HG03520 (cell line): ENCODE results near the gene PARP8.
A peak's percentile ranks its signal among the peaks of the same experiment; 100 is the strongest.
"Not testable (repeated sequence)": the region's sequence is repeated elsewhere in the genome, so short reads cannot be mapped to it uniquely, and the experiment has no call there.

Source experiments
- ATAC-seq: cut with Tn5 transposase; IDR thresholded peaks from one replicate; pipeline ENCODE4 v1.9.1; 2021; ENCODE audit warnings: mild to moderate bottlenecking, moderate library complexity; ENCODE audit not compliant: unreplicated experiment

PARP8 gene

DNA sequence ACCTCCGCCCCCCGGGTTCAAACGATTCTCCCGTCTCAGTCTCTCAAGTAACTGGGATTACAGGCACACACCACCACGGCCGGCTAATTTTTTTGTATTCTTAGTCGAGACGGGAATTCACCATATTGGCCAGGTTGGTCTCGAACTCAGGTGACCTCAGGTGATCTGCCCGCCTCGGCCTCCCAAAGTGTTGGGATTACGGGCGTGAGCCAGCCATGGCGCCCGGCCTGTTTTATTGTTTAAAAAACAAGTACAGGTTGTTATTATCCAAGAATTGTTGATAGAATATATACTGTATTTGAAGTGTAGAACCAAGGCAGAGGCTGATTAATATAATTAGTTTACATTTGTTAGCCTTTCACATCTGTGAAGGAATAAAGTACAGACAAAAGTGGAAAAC is 8.9 kb downstream of the PARP8 start:
- no peak for ATAC-seq

- ATAC-seq: not testable (repeated sequence)
Observed at GRCh38 chr5:50679554-50679953, 13.1 kb downstream of the PARP8 start.

DNA sequence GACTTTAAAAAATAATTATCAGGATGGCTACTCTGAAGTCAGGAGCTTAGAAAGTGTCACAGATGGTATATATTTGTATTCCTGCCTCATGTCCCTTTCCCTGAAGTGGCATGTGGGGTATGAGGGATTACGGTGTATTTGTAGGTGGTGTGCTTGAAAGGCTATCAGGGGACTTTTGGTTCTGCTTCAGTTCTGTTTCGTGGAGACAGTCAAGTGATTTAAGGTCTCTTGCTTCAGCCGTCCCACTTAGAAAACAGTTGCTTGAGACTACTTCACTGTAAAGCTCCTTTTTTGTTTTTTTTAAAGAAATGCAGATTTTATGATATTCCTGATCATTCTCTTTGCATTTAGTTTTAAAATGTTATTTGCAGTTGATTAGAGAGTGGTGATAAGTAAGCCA is 18.3 kb downstream of the PARP8 start:
- no peak for ATAC-seq

DNA sequence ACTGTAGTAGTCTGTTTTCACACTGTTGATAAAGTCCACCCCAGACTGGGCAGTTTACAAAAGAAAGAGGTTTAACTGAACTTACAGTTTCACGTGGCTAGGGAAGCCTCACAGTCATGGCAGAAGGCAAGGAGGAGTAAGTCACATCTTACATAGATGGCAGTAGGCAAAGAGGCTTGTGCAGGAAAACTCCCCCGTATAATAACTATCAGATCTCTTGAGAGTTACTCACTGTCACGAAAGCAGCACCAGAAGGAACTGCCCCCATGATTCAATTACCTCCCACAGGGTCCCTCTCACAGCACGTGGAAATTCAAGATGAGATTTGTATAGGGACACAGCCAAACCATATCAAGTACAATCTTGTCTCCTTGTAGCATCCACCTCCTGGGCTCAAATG is 21.1 kb downstream of the PARP8 start:
- no peak for ATAC-seq

GRCh38 chr5:50691399-50692016 is 25.1 kb downstream of the PARP8 start:
- ATAC-seq: no peak

GRCh38 chr5:50694027-50694590 is 27.7 kb downstream of the PARP8 start:
- ATAC-seq: no peak

DNA sequence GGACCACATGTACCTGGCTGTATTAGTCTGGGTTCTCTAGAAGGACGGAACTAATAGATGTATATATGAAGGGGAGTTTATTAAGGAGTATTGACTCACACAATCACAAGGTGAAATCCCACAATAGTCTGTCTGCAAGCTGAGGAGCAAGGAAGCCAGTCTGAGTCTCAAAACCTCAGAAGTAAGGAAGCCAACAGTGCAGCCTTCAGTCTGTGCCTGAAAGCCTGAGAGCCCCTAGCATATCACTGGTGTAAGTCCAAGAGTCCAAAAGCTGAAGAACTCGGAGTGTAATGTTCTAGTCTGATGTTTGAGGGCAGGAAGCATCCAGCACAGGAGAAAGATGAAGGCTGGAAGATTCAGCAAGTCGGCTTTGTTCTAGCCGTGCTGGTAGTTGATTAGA is 28.2 kb downstream of the PARP8 start:
- not testable (repeated sequence) for ATAC-seq

DNA sequence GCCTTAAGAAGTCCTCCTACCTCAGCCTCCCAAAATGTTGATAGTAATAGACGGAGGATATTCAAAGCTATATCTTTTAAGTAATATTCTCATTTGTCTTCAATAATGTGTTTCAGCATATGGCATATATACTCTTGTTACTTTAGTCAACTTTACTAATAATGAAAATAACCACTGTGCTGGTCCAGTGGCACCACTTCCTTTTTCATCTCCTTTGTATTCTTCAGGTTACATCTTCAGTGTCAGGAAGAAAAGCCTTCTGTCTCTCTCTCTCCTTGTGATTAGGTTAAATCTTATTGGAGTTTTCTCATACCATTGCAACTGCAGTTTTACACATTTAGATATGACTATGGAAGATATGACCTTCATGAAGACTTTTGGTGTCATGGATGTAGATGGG is 31.3 kb downstream of the PARP8 start:
- peak; percentile 60 for ATAC-seq

GRCh38 chr5:50699737-50700136 is 33.3 kb downstream of the PARP8 start:
- ATAC-seq: no peak

- ATAC-seq: no peak
Observed at GRCh38 chr5:50700706-50701105, 34.3 kb downstream of the PARP8 start.

DNA sequence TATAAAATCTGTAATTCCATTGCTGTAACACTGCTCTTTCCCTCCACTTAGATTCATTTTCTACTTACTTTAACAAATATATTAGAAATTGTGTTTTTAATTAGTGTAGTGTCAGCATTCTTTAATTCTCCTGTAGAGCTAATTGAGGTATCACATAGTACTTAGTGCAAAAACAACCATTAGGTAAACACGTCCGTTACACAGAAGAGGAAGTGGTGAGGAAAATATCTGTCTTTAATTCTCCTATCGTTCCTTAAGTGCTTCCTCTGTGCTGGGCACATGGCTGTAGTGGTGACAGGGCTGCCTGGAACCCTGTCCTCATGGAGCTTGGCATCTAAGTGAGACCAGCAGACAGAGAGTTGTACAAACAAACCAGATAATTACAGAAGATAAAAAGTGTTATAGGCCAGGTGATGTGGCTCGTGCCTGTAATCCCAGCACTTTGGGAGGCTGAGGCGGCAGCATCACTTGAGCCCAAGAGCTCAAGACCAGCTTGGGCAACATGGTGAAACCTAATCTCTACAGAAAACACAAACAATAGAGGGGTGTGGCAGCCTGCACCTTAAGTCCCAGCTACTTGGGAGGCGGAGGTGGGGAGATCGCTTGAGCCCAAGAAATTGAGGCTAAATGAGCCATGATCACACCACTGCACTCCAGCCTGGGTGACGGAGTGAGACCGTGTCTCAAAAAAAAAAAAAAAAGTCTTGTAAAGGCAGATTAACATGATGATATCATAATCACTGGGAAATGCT is 36.4 kb downstream of the PARP8 start:
- no peak for ATAC-seq

DNA sequence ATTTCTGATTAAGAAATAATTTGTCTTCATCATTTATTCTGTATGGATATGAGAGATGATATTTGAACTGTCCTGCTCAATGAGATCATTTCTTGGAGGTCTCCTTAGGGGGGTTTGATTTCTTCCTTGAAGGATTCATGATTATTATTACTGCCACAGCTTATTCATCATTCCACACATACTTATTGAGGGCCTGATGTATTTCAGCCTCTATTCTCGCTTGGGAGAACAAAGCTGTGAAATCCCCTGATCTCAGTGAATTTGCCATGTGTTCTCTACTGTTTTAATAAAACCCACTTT is 36.9 kb downstream of the PARP8 start:
- no peak for ATAC-seq

DNA sequence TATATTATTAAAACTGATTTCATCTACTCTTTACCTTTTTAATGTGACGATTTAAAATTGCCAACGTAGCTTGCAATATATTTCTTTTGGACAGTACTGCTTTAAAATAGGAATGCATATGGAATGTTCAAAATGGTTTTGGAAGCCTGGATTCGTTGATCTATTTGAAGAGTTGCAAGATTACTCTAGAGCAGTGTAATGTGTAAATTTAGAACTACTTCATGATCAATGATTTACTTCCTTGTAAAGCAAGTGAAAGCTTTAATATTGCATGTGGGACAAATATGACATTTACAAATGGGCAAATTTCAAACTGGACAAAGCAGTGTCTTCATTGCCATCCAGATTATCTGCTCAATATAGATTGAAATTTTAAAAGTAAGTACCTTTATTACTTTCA is 38.3 kb downstream of the PARP8 start:
- ATAC-seq: no peak

DNA sequence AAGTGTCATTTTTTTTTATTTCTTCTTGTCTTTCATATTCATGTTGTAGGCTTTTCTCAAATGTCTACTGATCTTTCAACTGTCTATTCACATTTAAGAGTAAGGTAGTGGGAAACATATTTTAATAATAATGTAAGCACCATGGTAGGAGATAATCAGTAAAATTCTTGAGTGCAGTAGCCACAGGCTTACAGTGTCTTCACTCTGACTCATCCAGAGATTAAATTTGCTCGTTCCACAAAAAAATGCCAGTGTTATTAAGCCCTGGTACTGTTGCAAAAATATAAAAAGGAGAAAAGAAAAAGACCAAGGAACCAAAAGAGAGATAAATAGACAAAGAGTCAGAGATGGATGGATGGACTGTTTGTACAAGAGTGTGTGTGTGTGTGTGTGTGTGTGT is 43.0 kb downstream of the PARP8 start:
- no peak for ATAC-seq

DNA sequence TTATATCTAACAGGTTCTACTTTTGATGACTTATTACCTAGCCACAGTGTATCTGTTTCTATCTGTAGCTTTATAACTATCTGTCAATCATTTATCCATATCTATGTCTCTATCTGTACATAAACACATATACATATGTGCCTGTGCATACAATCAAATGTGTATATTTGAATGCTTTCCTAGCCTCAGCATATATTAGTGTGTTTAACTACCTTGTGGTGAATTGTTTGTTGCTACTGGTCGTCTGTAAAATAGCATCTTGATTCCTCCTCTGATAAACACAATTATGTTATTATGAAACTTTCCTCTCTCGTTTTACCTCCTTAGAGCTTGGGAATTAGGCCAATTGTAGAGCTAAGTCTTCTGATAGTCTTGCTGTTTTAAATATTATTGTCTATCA is 44.4 kb downstream of the PARP8 start:
- peak; percentile 23 for ATAC-seq

DNA sequence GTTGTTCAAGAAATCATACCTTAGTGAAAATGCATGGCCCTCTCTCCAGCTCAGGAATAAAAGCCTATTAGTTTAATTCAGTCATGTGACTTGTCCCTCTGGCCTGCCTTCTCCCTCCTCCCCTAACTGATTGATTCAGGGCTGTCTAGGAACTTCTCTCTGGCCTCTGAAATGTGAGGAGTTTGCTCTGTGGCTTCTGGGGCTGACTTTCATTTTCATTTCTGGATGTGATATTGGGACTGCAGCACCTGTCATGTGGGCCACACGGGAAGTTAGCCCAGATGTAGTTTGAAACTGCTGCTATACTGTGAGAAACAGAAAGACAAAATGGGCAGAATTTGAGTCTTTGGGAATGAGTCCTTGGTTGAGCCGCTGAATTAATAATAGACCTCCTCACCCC is 44.8 kb downstream of the PARP8 start:
- peak; percentile 94 for ATAC-seq

GRCh38 chr5:50712479-50712878 is 46.0 kb downstream of the PARP8 start:
- no peak for ATAC-seq

DNA sequence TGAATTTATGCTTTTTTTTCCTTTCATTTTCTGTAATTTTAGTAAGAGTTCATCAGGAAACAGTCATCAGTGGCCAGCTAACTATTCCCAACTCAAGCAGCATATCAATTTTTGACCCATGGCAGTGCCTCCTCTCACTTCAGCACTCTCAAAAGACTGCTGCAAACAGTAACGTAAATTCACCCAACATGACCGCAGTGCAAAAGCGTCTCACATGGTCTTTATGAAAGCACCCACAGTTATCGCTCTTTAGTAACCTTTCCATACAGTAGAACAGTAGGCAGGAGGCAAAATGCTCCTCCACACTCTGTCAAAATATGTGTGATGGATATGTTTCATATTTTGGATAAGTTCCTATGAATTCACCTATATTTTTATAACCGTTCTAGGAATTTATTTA is 48.6 kb downstream of the PARP8 start:
- no peak for ATAC-seq

GRCh38 chr5:50716134-50716533 is 49.7 kb downstream of the PARP8 start:
- ATAC-seq: no peak

DNA sequence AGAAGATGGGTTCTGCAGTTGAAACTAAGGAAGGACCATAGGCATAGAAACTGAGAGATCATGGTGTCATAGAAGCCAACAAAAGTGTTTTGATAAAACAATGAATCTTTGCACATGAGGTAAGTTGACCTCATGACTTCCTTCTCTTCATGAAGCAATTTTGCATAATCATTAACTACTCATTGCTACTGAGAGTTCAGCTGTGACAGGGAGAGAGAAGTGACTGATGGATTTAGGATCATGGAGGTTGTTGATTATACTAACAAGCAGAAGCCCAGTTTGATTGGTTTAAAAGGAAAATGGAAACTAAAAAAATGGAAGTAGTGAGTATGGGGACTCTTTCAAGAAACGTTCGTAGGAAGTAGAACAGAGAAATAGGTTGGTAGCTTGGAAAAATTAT is 51.2 kb downstream of the PARP8 start:
- peak; percentile 74 for ATAC-seq

DNA sequence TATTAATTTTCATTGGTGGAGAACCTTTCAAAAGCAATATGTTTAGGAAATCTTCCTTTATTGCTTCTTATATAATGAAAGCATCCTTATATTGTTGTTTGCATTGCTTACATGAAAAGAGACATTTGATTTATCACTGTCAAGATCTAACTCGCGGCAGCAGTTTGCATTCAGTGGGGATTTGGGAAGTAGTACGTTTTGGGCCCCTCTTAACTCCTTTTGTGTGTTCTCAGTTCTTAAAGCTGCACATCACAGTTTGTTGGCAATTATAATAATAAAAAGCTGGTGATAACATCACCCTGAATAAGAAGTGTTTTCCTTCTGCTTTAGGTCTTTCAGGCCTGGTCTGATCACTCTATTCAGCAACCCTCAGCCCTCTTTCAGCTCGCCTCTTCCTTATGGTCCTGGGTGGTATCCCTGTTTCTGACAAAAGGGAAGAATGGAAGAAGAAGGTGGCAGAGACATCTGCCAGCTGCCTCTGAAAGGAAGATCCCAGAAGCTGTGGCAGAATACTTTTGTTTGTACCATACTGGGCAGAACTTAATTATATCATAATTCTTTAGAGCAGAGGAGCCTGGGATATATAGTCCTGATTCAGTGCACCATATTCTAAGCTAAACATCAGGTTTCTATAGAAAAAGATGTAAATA is 53.7 kb downstream of the PARP8 start:
- no peak for ATAC-seq

DNA sequence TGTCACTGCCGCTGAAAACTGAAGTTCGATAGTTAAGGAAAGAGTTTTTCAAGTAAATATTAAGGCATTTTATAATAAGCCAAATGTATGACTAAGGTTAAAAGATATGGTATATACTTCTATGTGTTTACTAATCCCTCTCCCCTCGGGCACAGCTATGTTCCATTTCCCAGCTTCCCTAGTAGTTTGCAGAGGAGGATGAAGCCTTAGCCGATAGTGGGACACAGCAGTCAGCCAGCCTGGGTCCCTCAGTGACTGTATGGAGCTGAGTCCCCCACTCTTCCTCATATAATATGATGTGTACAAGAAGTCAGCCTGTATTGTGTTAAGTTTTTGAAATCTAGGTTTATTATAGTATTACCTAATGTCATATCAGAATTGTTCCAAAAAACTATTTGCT is 55.8 kb downstream of the PARP8 start:
- ATAC-seq: no peak
